NT2/D1 (cell line): ENCODE data around the gene SERPINB6.

Source experiments
- SUZ12 ChIP-seq: IDR thresholded peaks from 2 replicates; pipeline ENCODE4 v1.6.1; 2011; ENCODE audit not compliant: insufficient read length, insufficient read depth; ENCODE audit errors: extremely low read depth
- YY1 ChIP-seq: IDR thresholded peaks from 2 replicates; pipeline ENCODE4 v1.6.1; 2011; ENCODE audit not compliant: insufficient read length, insufficient read depth

DNA sequence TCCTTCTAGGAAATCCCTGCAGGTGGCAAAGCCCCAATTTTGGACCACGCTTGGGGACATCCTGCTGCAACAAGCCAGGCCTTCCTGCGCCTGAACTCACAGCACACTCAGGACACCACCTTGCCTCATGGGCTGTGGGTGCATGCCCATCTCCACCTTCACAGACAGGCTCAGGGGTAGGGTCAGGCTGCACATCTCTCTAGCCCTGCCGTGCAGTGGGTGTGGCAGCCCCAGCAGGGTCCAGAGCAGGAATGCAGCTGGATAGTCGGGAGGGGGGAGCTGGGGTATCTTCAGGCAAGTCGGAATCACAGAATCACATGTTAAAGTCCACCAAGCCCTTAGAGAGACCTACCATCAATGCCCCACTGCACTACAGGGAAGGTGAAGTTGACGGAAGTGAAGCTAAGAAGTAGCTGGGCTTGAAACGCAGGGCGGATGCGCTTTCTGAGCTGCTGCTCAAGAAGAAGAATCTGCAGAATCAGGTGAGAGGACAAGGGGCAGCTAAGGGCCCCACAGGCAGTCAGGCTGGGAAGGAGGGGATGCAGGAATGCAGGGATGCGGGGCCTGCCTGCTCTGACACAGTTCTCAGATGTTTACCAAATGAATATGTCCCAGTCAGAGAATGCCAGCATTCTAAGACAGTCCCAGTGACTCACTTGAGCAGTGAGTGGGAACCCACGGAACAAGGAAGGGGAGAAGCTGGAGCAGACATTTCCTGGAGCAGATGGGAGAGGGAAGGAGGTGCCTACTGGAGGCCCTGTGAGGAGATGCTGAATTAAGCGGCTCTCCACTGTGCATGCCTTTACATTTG is 11.3 kb downstream of the SERPINB6 start:
- TF ChIP-seq SUZ12 (no peak), YY1 (no peak)
